Upper lobe of left lung (tissue), 6 donors: ENCODE data around the gene MEIS1. TPM values are rescaled to one million over a fixed set of nuclear protein-coding genes. Genes with fewer than 3 reads are reported as not detected.

Experiments used
- ATAC-seq, 2 donors: fragments of 200-7000 bp; cut with Tn5 transposase; one replicate each; pipeline ENCODE4 v1.9.1; 2022; ENCODE audit warnings: mild to moderate bottlenecking in 2 of 2, moderate library complexity in 2 of 2; ENCODE audit not compliant: low FRiP score in 2 of 2
- DNase-seq, 2 donors: peaks; one replicate each; pipeline ENCODE4 v3.0.0-alpha.2; 2019 to 2020
- H3K27ac ChIP-seq, 4 donors: fragments of 200-600 bp; sonication (generic); one replicate each; pipeline ENCODE4 v1.5.1; 2016 to 2019
- H3K27me3 ChIP-seq, 4 donors: fragments of 200-600 bp; sonication (generic); one replicate each; pipeline ENCODE4 v1.5.1; 2017 to 2019
- H3K36me3 ChIP-seq, 4 donors: fragments of 200-600 bp; sonication (generic); one replicate each; pipeline ENCODE4 v1.5.1; 2016 to 2019
- H3K4me1 ChIP-seq, 4 donors: fragments of 200-600 bp; sonication (generic); one replicate each; pipeline ENCODE4 v1.5.1; 2018 to 2019
- H3K4me3 ChIP-seq, 4 donors: fragments of 200-600 bp; sonication (generic); one replicate each; pipeline ENCODE4 v1.5.1; 2017 to 2019; ENCODE audit warnings: mild to moderate bottlenecking in 2 of 4, moderate library complexity in 1 of 4
- H3K9me3 ChIP-seq, 4 donors: fragments of 200-600 bp; sonication (generic); one replicate each; pipeline ENCODE4 v1.5.1; 2018 to 2019
- EP300 ChIP-seq, 4 donors: sonication (generic); formaldehyde crosslinking; IDR thresholded peaks; one replicate each; pipeline ENCODE4 v1.5.1; 2017; ENCODE audit warnings: antibody characterized with exemption in 4 of 4, control low read depth in 2 of 4
- POLR2A ChIP-seq, 4 donors: fragments of 450-650 bp; IDR thresholded peaks; one replicate each; pipeline ENCODE4 v1.5.1; 2016 to 2017; ENCODE audit warnings: antibody characterized with exemption in 4 of 4, mild to moderate bottlenecking in 2 of 4
- POLR2AphosphoS5 ChIP-seq, 2 donors: sonication (generic); formaldehyde crosslinking; IDR thresholded peaks; one replicate each; pipeline ENCODE4 v1.5.1; 2017; ENCODE audit warnings: antibody characterized with exemption in 2 of 2
- WGBS, 2 donors: methylation state at CpG; one replicate each; pipeline ENCODE4 v1.1.5; 2017 to 2018; 5-methylcytosine and 5-hydroxymethylcytosine counted together
- total RNA-seq, 6 donors: library from RNA; depleted of rRNA in 4 of 6; stranded (reverse); fragments of >200 nt in 4 of 6; gene quantifications; one replicate each; pipeline versions ENCODE4 v1.1.0 to v1.2.1, GENCODE V29; 2016 to 2021
- TF ChIP-seq, protein P1 (sequence below), 6 experiments: fragments of 450-650 bp in 4 of 6; fragments of 200-600 bp in 2 of 6; sonication (generic) in 2 of 6; IDR thresholded peaks; one replicate each; pipeline ENCODE4 v1.5.1; 2016 to 2019; ENCODE audit warnings: antibody characterized with exemption in 6 of 6
- donor health status: DM: no; HTN: no; CAD: no; lungs with moderate emphysema.
- donor health status: DM: no; HTN: yes; CAD: no; lungs with severe emphysema.

MEIS1 gene
- total RNA-seq, 6 donors from 2014 or later: 23.1 to 43.9 (median 30.0) TPM

- TF ChIP-seq, protein P1, sequence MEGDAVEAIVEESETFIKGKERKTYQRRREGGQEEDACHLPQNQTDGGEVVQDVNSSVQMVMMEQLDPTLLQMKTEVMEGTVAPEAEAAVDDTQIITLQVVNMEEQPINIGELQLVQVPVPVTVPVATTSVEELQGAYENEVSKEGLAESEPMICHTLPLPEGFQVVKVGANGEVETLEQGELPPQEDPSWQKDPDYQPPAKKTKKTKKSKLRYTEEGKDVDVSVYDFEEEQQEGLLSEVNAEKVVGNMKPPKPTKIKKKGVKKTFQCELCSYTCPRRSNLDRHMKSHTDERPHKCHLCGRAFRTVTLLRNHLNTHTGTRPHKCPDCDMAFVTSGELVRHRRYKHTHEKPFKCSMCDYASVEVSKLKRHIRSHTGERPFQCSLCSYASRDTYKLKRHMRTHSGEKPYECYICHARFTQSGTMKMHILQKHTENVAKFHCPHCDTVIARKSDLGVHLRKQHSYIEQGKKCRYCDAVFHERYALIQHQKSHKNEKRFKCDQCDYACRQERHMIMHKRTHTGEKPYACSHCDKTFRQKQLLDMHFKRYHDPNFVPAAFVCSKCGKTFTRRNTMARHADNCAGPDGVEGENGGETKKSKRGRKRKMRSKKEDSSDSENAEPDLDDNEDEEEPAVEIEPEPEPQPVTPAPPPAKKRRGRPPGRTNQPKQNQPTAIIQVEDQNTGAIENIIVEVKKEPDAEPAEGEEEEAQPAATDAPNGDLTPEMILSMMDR (IDR thresholded peaks at IDR 0.05): no peak
- TF ChIP-seq POLR2AphosphoS5 (IDR thresholded peaks at IDR 0.05) (no peak), POLR2A (IDR thresholded peaks at IDR 0.05) (no peak), EP300 (IDR thresholded peaks at IDR 0.05) (no peak)
- ATAC-seq (no peak), DNase-seq (no peak)
- no peaks in the 10 kb centered on the region for H3K9me3 ChIP-seq
- H3K4me1 ChIP-seq: peaks cover 11 to 40% (median 22%) of the 10 kb centered on the region in 4 donors
- H3K27me3 ChIP-seq: no peaks in the 10 kb centered on the region
- H3K27ac ChIP-seq: peak overlapping the region in 1 of 4 donors; percentile 30
- H3K4me3 ChIP-seq: no peak overlapping the region
- H3K36me3 ChIP-seq: peaks cover 0 to 7% (median 0%) of the 10 kb centered on the region in 4 donors
Observed at GRCh38 chr2:66452214-66452613, 17.3 kb downstream of the MEIS1 start.

- TF ChIP-seq POLR2A (IDR thresholded peaks at IDR 0.05) (no peak), POLR2AphosphoS5 (IDR thresholded peaks at IDR 0.05) (no peak), EP300 (IDR thresholded peaks at IDR 0.05) (no peak)
- TF ChIP-seq, protein P1 (IDR thresholded peaks at IDR 0.05): no peak
- peaks cover 0 to 10% (median 0%) of the 10 kb centered on the region in 4 donors for H3K36me3 ChIP-seq
- peak overlapping the region in 1 of 4 donors; percentile 55 for H3K27ac ChIP-seq
- no peaks in the 10 kb centered on the region for H3K27me3 ChIP-seq
- DNase-seq (no peak), ATAC-seq (no peak)
- no peaks in the 10 kb centered on the region for H3K9me3 ChIP-seq
- peaks cover 11 to 40% (median 22%) of the 10 kb centered on the region in 4 donors for H3K4me1 ChIP-seq
- 62 to 67% methylated on average over 2 of the region's 2 CpGs for WGBS, 2 donors
- no peak overlapping the region for H3K4me3 ChIP-seq
Observed at GRCh38 chr2:66452917-66453316, 18.0 kb downstream of the MEIS1 start.

- TF ChIP-seq EP300 (IDR thresholded peaks at IDR 0.05) (no peak), POLR2A (IDR thresholded peaks at IDR 0.05) (no peak), POLR2AphosphoS5 (IDR thresholded peaks at IDR 0.05) (no peak)
- TF ChIP-seq, protein P1 (IDR thresholded peaks at IDR 0.05): no peak
- DNase-seq: no peak
- peaks cover 12 to 47% (median 22%) of the 10 kb centered on the region in 4 donors for H3K4me1 ChIP-seq
Observed at GRCh38 chr2:66455490-66455889, 20.6 kb downstream of the MEIS1 start.

GRCh38 chr2:66456183-66457041, 21.5 kb downstream of the MEIS1 start:
- Histone ChIP-seq H3K4me1 (peaks cover 12 to 43% (median 23%) of the 10 kb centered on the region in 4 donors), H3K27me3 (no peaks in the 10 kb centered on the region), H3K36me3 (peaks cover 0 to 13% (median 0%) of the 10 kb centered on the region in 4 donors), H3K9me3 (no peaks in the 10 kb centered on the region), H3K27ac (peak overlapping the region in 1 of 4 donors; percentile 27), H3K4me3 (no peak overlapping the region)
- ATAC-seq (peak in 1 of 2 donors; percentile 11), DNase-seq (no peak)
- TF ChIP-seq POLR2A (IDR thresholded peaks at IDR 0.05) (no peak), EP300 (IDR thresholded peaks at IDR 0.05) (no peak), POLR2AphosphoS5 (IDR thresholded peaks at IDR 0.05) (no peak)
- TF ChIP-seq, protein P1 (IDR thresholded peaks at IDR 0.05): no peak
- 43 to 45% methylated on average over 7 of the region's 7 CpGs for WGBS, 2 donors

More at GRCh38 chr2:66455490-66455889, 20.6 kb downstream of the MEIS1 start:
- Histone ChIP-seq H3K4me3 (no peak overlapping the region), H3K36me3 (peaks cover 0 to 13% (median 0%) of the 10 kb centered on the region in 4 donors), H3K27me3 (no peaks in the 10 kb centered on the region), H3K27ac (peak overlapping the region in 2 of 4 donors; percentile 31 to 37), H3K9me3 (no peaks in the 10 kb centered on the region)
- 72% methylated on average over 2 of the region's 2 CpGs for WGBS, 2 donors
- ATAC-seq: no peak
